ENCODE measurements around the gene SLC36A1.
A peak's percentile ranks its signal among the peaks of the same experiment; 100 is the strongest.

The SLC36A1 gene

DNA sequence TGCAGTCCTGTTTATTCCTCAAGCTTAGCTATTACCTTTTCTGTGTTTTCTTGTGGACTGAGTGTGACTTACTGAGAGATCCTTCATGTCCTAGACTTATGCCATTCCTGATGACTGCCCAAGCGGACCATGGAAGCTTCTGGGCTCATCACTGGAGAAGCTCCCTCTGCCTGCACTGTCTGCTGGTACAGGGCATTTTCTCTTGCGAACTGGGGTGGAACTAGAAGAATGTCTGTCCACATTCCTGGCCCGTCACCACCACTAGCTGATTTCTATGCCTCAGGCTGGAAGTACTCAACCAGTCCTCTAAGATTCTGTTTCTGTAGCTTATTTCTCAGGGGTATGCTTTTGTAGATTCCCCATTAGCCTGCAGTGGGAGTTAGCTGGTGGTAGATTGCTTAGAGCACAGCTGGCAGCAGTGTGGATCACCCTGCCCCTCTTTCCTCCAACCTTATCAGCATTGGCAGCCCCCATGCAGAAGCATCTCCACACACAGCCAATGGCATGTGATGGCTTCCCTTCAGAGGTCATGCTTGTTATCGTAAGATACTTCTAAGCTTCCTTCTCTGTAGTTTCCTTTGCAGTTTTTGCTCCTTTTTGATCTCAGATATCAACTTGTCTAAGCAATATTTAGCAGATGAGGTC, 12.4 kb downstream of the SLC36A1 start:
- no peak for TF ChIP-seq ISL1 (CRISPR knock-in tag; IDR thresholded peaks at IDR 0.05)
- TF ChIP-seq OSR1 (CRISPR knock-in tag; IDR thresholded peaks at IDR 0.05): no peak
- TF ChIP-seq, protein P1, sequence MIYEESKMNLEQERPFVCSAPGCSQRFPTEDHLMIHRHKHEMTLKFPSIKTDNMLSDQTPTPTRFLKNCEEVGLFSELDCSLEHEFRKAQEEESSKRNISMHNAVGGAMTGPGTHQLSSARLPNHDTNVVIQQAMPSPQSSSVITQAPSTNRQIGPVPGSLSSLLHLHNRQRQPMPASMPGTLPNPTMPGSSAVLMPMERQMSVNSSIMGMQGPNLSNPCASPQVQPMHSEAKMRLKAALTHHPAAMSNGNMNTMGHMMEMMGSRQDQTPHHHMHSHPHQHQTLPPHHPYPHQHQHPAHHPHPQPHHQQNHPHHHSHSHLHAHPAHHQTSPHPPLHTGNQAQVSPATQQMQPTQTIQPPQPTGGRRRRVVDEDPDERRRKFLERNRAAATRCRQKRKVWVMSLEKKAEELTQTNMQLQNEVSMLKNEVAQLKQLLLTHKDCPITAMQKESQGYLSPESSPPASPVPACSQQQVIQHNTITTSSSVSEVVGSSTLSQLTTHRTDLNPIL (CRISPR knock-in tag; IDR thresholded peaks at IDR 0.05; ENCODE audit: low read depth): no peak
- TF ChIP-seq ZNF565 (CRISPR knock-in tag; conservative IDR thresholded peaks at IDR 0.05; ENCODE audit: low read depth): no peak
- TF ChIP-seq ZNF8 (CRISPR knock-in tag; IDR thresholded peaks at IDR 0.05): no peak
- TF ChIP-seq, protein P2, sequence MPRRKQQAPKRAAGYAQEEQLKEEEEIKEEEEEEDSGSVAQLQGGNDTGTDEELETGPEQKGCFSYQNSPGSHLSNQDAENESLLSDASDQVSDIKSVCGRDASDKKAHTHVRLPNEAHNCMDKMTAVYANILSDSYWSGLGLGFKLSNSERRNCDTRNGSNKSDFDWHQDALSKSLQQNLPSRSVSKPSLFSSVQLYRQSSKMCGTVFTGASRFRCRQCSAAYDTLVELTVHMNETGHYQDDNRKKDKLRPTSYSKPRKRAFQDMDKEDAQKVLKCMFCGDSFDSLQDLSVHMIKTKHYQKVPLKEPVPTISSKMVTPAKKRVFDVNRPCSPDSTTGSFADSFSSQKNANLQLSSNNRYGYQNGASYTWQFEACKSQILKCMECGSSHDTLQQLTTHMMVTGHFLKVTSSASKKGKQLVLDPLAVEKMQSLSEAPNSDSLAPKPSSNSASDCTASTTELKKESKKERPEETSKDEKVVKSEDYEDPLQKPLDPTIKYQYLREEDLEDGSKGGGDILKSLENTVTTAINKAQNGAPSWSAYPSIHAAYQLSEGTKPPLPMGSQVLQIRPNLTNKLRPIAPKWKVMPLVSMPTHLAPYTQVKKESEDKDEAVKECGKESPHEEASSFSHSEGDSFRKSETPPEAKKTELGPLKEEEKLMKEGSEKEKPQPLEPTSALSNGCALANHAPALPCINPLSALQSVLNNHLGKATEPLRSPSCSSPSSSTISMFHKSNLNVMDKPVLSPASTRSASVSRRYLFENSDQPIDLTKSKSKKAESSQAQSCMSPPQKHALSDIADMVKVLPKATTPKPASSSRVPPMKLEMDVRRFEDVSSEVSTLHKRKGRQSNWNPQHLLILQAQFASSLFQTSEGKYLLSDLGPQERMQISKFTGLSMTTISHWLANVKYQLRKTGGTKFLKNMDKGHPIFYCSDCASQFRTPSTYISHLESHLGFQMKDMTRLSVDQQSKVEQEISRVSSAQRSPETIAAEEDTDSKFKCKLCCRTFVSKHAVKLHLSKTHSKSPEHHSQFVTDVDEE (CRISPR knock-in tag; IDR thresholded peaks at IDR 0.05): no peak
- TF ChIP-seq TOX (CRISPR knock-in tag; IDR thresholded peaks at IDR 0.05; ENCODE audit: borderline replicate concordance): no peak
- TF ChIP-seq CSDC2 (CRISPR knock-in tag; IDR thresholded peaks at IDR 0.05): no peak
- TF ChIP-seq TCF4 (CRISPR knock-in tag; IDR thresholded peaks at IDR 0.05; ENCODE audit: borderline replicate concordance): no peak
- no peak for TF ChIP-seq RARB (CRISPR knock-in tag; IDR thresholded peaks at IDR 0.05)
- no peak for TF ChIP-seq BACH2 (CRISPR knock-in tag; IDR thresholded peaks at IDR 0.05; ENCODE audit: borderline replicate concordance)
- TF ChIP-seq, protein P3, sequence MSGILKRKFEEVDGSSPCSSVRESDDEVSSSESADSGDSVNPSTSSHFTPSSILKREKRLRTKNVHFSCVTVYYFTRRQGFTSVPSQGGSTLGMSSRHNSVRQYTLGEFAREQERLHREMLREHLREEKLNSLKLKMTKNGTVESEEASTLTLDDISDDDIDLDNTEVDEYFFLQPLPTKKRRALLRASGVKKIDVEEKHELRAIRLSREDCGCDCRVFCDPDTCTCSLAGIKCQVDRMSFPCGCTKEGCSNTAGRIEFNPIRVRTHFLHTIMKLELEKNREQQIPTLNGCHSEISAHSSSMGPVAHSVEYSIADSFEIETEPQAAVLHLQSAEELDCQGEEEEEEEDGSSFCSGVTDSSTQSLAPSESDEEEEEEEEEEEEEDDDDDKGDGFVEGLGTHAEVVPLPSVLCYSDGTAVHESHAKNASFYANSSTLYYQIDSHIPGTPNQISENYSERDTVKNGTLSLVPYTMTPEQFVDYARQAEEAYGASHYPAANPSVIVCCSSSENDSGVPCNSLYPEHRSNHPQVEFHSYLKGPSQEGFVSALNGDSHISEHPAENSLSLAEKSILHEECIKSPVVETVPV (CRISPR knock-in tag; IDR thresholded peaks at IDR 0.05): no peak
- TF ChIP-seq ZFP30 (CRISPR knock-in tag; IDR thresholded peaks at IDR 0.05): no peak
- TF ChIP-seq ZC3H10 (CRISPR knock-in tag; IDR thresholded peaks at IDR 0.05): no peak
- ATAC-seq: peak; percentile 66

DNA sequence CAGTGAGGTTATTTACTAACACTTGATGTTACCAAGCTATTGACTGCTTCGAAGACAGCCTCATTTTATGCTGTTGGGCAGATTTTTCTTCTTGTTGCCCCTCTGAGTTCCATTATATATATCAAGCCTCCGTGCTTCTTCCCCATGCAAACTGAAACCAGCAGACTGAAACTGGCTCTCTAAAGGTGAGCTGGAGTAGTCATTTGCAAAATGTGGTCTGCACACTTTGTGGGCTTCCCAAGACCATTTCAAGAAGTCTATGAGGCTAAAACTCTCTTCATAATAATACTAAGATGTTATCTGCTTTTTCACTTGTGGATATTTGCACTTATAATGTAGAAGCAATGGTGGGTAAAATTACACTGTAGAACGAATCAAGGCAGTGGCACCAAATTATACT, 13.9 kb downstream of the SLC36A1 start:
- ATAC-seq: no peak
- TF ChIP-seq SNAI2 (CRISPR knock-in tag; IDR thresholded peaks at IDR 0.05) (no peak), ZNF70 (CRISPR knock-in tag; IDR thresholded peaks at IDR 0.05) (no peak), PPARA (CRISPR knock-in tag; IDR thresholded peaks at IDR 0.05; ENCODE audit: borderline replicate concordance) (no peak), ARNTL (CRISPR knock-in tag; IDR thresholded peaks at IDR 0.05; ENCODE audit: borderline replicate concordance, low read depth) (no peak), ESRRG (CRISPR knock-in tag; IDR thresholded peaks at IDR 0.05) (no peak)

DNA sequence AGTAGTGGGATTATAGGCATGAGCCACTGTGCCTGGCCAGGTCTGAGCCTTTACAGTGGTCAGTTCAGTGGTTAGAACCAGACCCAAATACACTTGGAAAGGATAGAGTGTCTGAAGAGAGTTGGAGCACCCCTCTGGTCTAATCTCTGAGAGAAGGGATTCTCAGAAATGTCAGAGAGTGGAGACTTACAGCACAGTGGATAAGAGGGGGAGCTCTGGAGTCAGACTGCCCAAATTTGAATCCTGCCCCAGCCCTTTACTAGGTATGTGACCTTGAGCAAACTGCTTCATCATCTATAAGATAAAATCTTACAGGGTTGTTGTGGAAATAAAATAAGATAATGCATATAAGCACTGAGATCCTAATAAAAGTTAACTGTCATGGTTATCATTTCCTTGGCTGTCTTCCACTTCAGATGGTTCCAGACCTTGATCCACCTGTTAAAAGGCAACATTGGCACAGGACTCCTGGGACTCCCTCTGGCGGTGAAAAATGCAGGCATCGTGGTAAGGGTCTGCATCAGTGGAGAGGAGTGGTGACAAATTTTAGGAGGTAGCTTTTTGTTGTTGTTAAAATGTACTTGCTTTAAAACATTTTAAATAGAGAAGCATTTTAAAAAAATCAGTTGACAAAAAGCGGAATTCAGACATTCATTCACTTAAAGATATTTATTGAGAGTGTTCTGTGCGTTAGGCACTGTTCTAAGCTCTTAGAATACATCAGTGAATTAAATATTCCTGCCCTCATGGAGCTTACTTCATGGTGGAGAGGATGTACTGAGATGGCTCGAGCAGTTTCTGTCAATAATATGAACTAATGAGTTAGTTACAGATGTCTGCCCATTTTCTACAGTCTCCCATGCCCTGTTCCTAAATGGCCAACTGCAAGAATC, 16.0 kb downstream of the SLC36A1 start:
- TF ChIP-seq RARB (CRISPR knock-in tag; IDR thresholded peaks at IDR 0.05) (no peak), ZC3H10 (CRISPR knock-in tag; IDR thresholded peaks at IDR 0.05) (no peak), CSDC2 (CRISPR knock-in tag; IDR thresholded peaks at IDR 0.05) (no peak), GLIS3 (CRISPR knock-in tag; IDR thresholded peaks at IDR 0.05) (no peak), ZNF565 (CRISPR knock-in tag; conservative IDR thresholded peaks at IDR 0.05; ENCODE audit: low read depth) (no peak), TCF4 (CRISPR knock-in tag; IDR thresholded peaks at IDR 0.05; ENCODE audit: borderline replicate concordance) (no peak), TOX (CRISPR knock-in tag; IDR thresholded peaks at IDR 0.05; ENCODE audit: borderline replicate concordance) (no peak), ZNF70 (CRISPR knock-in tag; IDR thresholded peaks at IDR 0.05) (no peak), BACH2 (CRISPR knock-in tag; IDR thresholded peaks at IDR 0.05; ENCODE audit: borderline replicate concordance) (no peak), SNAI2 (CRISPR knock-in tag; IDR thresholded peaks at IDR 0.05) (no peak), ZNF8 (CRISPR knock-in tag; IDR thresholded peaks at IDR 0.05) (no peak)
- TF ChIP-seq, protein P3 (CRISPR knock-in tag; IDR thresholded peaks at IDR 0.05): no peak
- TF ChIP-seq, protein P1 (CRISPR knock-in tag; IDR thresholded peaks at IDR 0.05; ENCODE audit: low read depth): no peak
- TF ChIP-seq, protein P2 (CRISPR knock-in tag; IDR thresholded peaks at IDR 0.05): no peak
- TF ChIP-seq, protein P4, sequence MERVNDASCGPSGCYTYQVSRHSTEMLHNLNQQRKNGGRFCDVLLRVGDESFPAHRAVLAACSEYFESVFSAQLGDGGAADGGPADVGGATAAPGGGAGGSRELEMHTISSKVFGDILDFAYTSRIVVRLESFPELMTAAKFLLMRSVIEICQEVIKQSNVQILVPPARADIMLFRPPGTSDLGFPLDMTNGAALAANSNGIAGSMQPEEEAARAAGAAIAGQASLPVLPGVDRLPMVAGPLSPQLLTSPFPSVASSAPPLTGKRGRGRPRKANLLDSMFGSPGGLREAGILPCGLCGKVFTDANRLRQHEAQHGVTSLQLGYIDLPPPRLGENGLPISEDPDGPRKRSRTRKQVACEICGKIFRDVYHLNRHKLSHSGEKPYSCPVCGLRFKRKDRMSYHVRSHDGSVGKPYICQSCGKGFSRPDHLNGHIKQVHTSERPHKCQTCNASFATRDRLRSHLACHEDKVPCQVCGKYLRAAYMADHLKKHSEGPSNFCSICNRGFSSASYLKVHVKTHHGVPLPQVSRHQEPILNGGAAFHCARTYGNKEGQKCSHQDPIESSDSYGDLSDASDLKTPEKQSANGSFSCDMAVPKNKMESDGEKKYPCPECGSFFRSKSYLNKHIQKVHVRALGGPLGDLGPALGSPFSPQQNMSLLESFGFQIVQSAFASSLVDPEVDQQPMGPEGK (CRISPR knock-in tag; IDR thresholded peaks at IDR 0.05; ENCODE audit: borderline replicate concordance): no peak

More for the DNA sequence above, 16.0 kb downstream of the SLC36A1 start:
- no peak for ATAC-seq
